HCT116 (cell line): ENCODE results near the gene LRFN3. TPM values are rescaled to one million over a fixed set of nuclear protein-coding genes. Genes with fewer than 3 reads are reported as not detected.

ENCODE experiments used
- ATAC-seq: fragments of 200-7000 bp; cut with Tn5 transposase; 2 replicates; pipeline ENCODE4 v1.9.1; 2020; ENCODE audit warnings: mild to moderate bottlenecking, moderate library complexity
- BruUV-seq: library from RNA; stranded (reverse); fragments of 400-500 nt; replicated peaks from 2 replicates; lab custom pipeline; 2021; lab: Mats Ljungman, UMichigan
- CTCF ChIA-PET: fragments of 300-600 bp; sonication (Branson Sonifier 250); formaldehyde crosslinking; loops from one replicate; lab custom pipeline; 2021; ENCODE audit warnings: antibody characterized with exemption; lab: Charles Lee
- POLR2A ChIA-PET: fragments of 300-600, 350-600 bp; sonication (Branson Sonifier 250); formaldehyde crosslinking; loops from one replicate; lab custom pipeline; 2021; ENCODE audit warnings: antibody characterized with exemption; lab: Charles Lee
- RAD21 ChIA-PET, 2 experiments: fragments of 300-600 bp; sonication (Branson Sonifier 250); formaldehyde crosslinking; loops; one replicate each; lab custom pipeline; 2023; ENCODE audit warnings: low total read pairs in 2 of 2; ENCODE audit not compliant: uncharacterized antibody in 2 of 2, unreplicated experiment in 2 of 2, low non-redundant PET in 1 of 2; lab: Charles Lee
- DNase-seq: peaks from one replicate; pipeline ENCODE4 v3.0.0-alpha.2; 2010; ENCODE audit warnings: low read depth, low spot score
- H2AFZ ChIP-seq: fragments of 200-600 bp; shearing (Covaris generic), sonication (generic); 2 replicates; pipeline ENCODE4 v1.6.1; 2017; ENCODE audit warnings: low read depth, mixed run types, mixed read lengths, antibody characterized with exemption, low read length; ENCODE audit not compliant: poor library complexity, severe bottlenecking
- H3K27ac ChIP-seq: 2 replicates; pipeline ENCODE4 v1.5.1; 2012; ENCODE audit warnings: low read depth, low read length
- H3K27me3 ChIP-seq: fragments of 200-600 bp; sonication (generic); 2 replicates; pipeline ENCODE4 v1.6.1; 2016; ENCODE audit warnings: mixed run types, low read length, mixed read lengths; ENCODE audit not compliant: insufficient read depth
- H3K36me3 ChIP-seq, 2 experiments: fragments of 200-500 bp in 1 of 2; fragments of 200-600 bp in 1 of 2; sonication (Bioruptor generic) in 1 of 2; sonication (generic) in 1 of 2; 2 replicates each; pipeline versions ENCODE4 v1.5.1 to v1.6.1; 2014 to 2016; ENCODE audit warnings: low read length in 2 of 2, inconsistent platforms in 1 of 2, mixed read lengths in 1 of 2, mixed run types in 1 of 2; ENCODE audit not compliant: insufficient read depth in 2 of 2, control insufficient read depth in 1 of 2
- H3K4me1 ChIP-seq, 2 experiments: fragments of 200-600 bp in 1 of 2; sonication (generic) in 1 of 2; 2 replicates each; pipeline versions ENCODE4 v1.5.1 to v1.6.1; 2012 to 2017; ENCODE audit warnings: low read length in 2 of 2, inconsistent platforms in 1 of 2, mild to moderate bottlenecking in 1 of 2, mixed read lengths in 1 of 2, mixed run types in 1 of 2, moderate library complexity in 1 of 2; ENCODE audit not compliant: insufficient read depth in 2 of 2, control insufficient read depth in 1 of 2
- H3K4me2 ChIP-seq: fragments of 200-600 bp; sonication (generic); 2 replicates; pipeline ENCODE4 v1.6.1; 2017; ENCODE audit warnings: mixed run types, low read length, mixed read lengths
- H3K4me3 ChIP-seq, 2 experiments: fragments of 200-600 bp in 1 of 2; sonication (generic) in 1 of 2; replicated peaks in 1 of 2; 2 replicates each; pipeline ENCODE4 v1.5.1; 2011 to 2016; ENCODE audit warnings: low read length in 2 of 2, control low read depth in 1 of 2, low read depth in 1 of 2, mild to moderate bottlenecking in 1 of 2, mixed read lengths in 1 of 2, mixed run types in 1 of 2
- H3K79me2 ChIP-seq: fragments of 200-600 bp; sonication (generic); 2 replicates; pipeline ENCODE4 v1.6.1; 2017; ENCODE audit warnings: mild to moderate bottlenecking, mixed run types, low read length, moderate library complexity, mixed read lengths; ENCODE audit not compliant: insufficient read depth
- H3K9ac ChIP-seq: fragments of 200-600 bp; sonication (generic); 2 replicates; pipeline ENCODE4 v1.6.1; 2016; ENCODE audit warnings: low read length, mixed read lengths
- H3K9me2 ChIP-seq: fragments of 200-600 bp; sonication (generic), shearing (Covaris generic); 2 replicates; pipeline ENCODE4 v1.6.1; 2017; ENCODE audit warnings: mixed run types, mild to moderate bottlenecking, moderate library complexity; ENCODE audit not compliant: insufficient read depth
- H3K9me3 ChIP-seq, 2 experiments: fragments of 200-500 bp in 1 of 2; fragments of 200-600 bp in 1 of 2; sonication (Bioruptor generic) in 1 of 2; sonication (generic) in 1 of 2; 2 replicates each; pipeline ENCODE4 v1.6.1; 2014 to 2017; ENCODE audit warnings: low read length in 2 of 2, mixed read lengths in 2 of 2, inconsistent platforms in 1 of 2, low read depth in 1 of 2, mild to moderate bottlenecking in 1 of 2, mixed run types in 1 of 2, moderate library complexity in 1 of 2; ENCODE audit not compliant: control insufficient read depth in 1 of 2, insufficient read depth in 1 of 2
- H4K20me1 ChIP-seq: fragments of 200-600 bp; sonication (generic), shearing (Covaris generic); 2 replicates; pipeline ENCODE4 v1.6.1; 2017; ENCODE audit warnings: mixed run types, mild to moderate bottlenecking, moderate library complexity; ENCODE audit not compliant: insufficient read depth
- ZNF274 ChIP-seq: fragments of 200-500 bp; sonication (Bioruptor generic); IDR thresholded peaks from 2 replicates; pipeline ENCODE4 v1.6.1; 2014; ENCODE audit warnings: mild to moderate bottlenecking, low read depth, low read length, inconsistent platforms
- intact Hi-C: fragments of 100-400 bp; cut with micrococcal nuclease; formaldehyde crosslinking; loops from 2 replicates; pipeline ENCODE4 v1.10.0; 2022
- total RNA-seq: library from RNA; stranded (reverse); gene quantifications from one replicate; pipeline ENCODE4 v1.2.1, GENCODE V29; 2021; ENCODE audit not compliant: unreplicated experiment
- TF ChIP-seq, protein P1 (sequence below): IDR thresholded peaks from 2 replicates; pipeline ENCODE4 v1.6.1; 2012; ENCODE audit warnings: low read depth

LRFN3 gene
- total RNA-seq, 1 experiment from 2014 or later = 18.8 TPM

- DNase-seq = no peak
- H3K9ac ChIP-seq = no peak overlapping the region
- ChIA-PET CTCF (no interaction called here), POLR2A (no interaction called here), RAD21 (no interaction called here)
- ATAC-seq = no peak
- H3K9me2 ChIP-seq = no peaks in the 10 kb centered on the region
- H3K79me2 ChIP-seq = no peaks in the 10 kb centered on the region
- H3K9me3 ChIP-seq = no peaks in the 10 kb centered on the region
- H3K27ac ChIP-seq = no peak overlapping the region
- no peaks in the 10 kb centered on the region for H3K36me3 ChIP-seq
- no TSS peak for BruUV-seq
- no peak overlapping the region for H3K4me3 ChIP-seq
- no peaks in the 10 kb centered on the region; the same call in 1 of the 2 replicates for H3K27me3 ChIP-seq
- intact Hi-C loops = loop anchor here (5.0 kb wide), 1 partner anchor 93 kb away; no protein-coding TSS in a partner anchor
- H3K4me1 ChIP-seq = no peaks in the 10 kb centered on the region
- no peak overlapping the region for H2AFZ ChIP-seq
- TF ChIP-seq, protein P1, sequence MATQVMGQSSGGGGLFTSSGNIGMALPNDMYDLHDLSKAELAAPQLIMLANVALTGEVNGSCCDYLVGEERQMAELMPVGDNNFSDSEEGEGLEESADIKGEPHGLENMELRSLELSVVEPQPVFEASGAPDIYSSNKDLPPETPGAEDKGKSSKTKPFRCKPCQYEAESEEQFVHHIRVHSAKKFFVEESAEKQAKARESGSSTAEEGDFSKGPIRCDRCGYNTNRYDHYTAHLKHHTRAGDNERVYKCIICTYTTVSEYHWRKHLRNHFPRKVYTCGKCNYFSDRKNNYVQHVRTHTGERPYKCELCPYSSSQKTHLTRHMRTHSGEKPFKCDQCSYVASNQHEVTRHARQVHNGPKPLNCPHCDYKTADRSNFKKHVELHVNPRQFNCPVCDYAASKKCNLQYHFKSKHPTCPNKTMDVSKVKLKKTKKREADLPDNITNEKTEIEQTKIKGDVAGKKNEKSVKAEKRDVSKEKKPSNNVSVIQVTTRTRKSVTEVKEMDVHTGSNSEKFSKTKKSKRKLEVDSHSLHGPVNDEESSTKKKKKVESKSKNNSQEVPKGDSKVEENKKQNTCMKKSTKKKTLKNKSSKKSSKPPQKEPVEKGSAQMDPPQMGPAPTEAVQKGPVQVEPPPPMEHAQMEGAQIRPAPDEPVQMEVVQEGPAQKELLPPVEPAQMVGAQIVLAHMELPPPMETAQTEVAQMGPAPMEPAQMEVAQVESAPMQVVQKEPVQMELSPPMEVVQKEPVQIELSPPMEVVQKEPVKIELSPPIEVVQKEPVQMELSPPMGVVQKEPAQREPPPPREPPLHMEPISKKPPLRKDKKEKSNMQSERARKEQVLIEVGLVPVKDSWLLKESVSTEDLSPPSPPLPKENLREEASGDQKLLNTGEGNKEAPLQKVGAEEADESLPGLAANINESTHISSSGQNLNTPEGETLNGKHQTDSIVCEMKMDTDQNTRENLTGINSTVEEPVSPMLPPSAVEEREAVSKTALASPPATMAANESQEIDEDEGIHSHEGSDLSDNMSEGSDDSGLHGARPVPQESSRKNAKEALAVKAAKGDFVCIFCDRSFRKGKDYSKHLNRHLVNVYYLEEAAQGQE = peak; percentile 92
- no peak for TF ChIP-seq ZNF274
- no peaks in the 10 kb centered on the region for H4K20me1 ChIP-seq
- no peak overlapping the region for H3K4me2 ChIP-seq
Observed at GRCh38 chr19:35975608-35976214, 39.5 kb downstream of the LRFN3 start.
